Astrocyte (in vitro differentiated cells and primary cell): ENCODE data around the gene SAMSN1. TPM values are rescaled to one million over a fixed set of nuclear protein-coding genes. Genes with fewer than 3 reads are reported as not detected.

Source experiments
- DNase-seq: peaks from one replicate; pipeline ENCODE4 v3.0.0-alpha.2; 2010; ENCODE audit warnings: low read depth
- FAIRE-seq: peaks from 2 replicates; lab custom pipeline; 2011; peaks lifted over from hg19 to GRCh38; lab: Jason Lieb, UNC
- H2AFZ ChIP-seq: 2 replicates; pipeline ENCODE4 v1.6.0; 2012; ENCODE audit warnings: low read depth, low read length, inconsistent platforms
- H3K27ac ChIP-seq: 2 replicates; pipeline ENCODE4 v1.5.1; 2011; ENCODE audit warnings: low read depth, low read length, inconsistent platforms
- H3K27me3 ChIP-seq: 2 replicates; pipeline ENCODE4 v1.6.0; 2011; ENCODE audit warnings: low read length, inconsistent platforms; ENCODE audit not compliant: insufficient read depth
- H3K36me3 ChIP-seq: 2 replicates; pipeline ENCODE4 v1.5.1; 2011; ENCODE audit warnings: low read length, inconsistent platforms; ENCODE audit not compliant: insufficient read depth
- H3K4me1 ChIP-seq: 2 replicates; pipeline ENCODE4 v1.5.1; 2011; ENCODE audit warnings: low read length, inconsistent platforms; ENCODE audit not compliant: insufficient read depth
- H3K4me2 ChIP-seq: 2 replicates; pipeline ENCODE4 v1.6.0; 2012; ENCODE audit warnings: low read length, inconsistent platforms
- H3K4me3 ChIP-seq: 2 replicates; pipeline ENCODE4 v1.5.1; 2011; ENCODE audit warnings: low read depth, mild to moderate bottlenecking, low read length, inconsistent platforms; ENCODE audit not compliant: insufficient read depth
- H3K79me2 ChIP-seq: 2 replicates; pipeline ENCODE4 v1.6.0; 2012; ENCODE audit warnings: mild to moderate bottlenecking, low read length, inconsistent platforms; ENCODE audit not compliant: insufficient read depth
- H3K9ac ChIP-seq: 2 replicates; pipeline ENCODE4 v1.6.0; 2012; ENCODE audit warnings: mild to moderate bottlenecking, low read length, inconsistent platforms
- H3K9me3 ChIP-seq: 2 replicates; pipeline ENCODE4 v1.5.1; 2012; ENCODE audit warnings: low read depth, mild to moderate bottlenecking, low read length, inconsistent platforms; ENCODE audit not compliant: insufficient read depth
- H4K20me1 ChIP-seq: 2 replicates; pipeline ENCODE4 v1.6.0; 2012; ENCODE audit warnings: low read length, inconsistent platforms; ENCODE audit not compliant: insufficient read depth
- H3K27ac Mint-ChIP-seq: one replicate; pipeline ENCODE4 v1.8.0; 2021; ENCODE audit warnings: mild to moderate bottlenecking, mixed read lengths; ENCODE audit not compliant: unreplicated experiment
- H3K27me3 Mint-ChIP-seq: one replicate; pipeline ENCODE4 v1.8.0; 2021; ENCODE audit warnings: low read depth, mixed read lengths; ENCODE audit not compliant: unreplicated experiment
- H3K36me3 Mint-ChIP-seq: one replicate; pipeline ENCODE4 v1.8.0; 2021; ENCODE audit warnings: low read depth, mixed read lengths; ENCODE audit not compliant: unreplicated experiment
- H3K4me1 Mint-ChIP-seq: one replicate; pipeline ENCODE4 v1.8.0; 2021; ENCODE audit warnings: low read depth, mixed read lengths; ENCODE audit not compliant: unreplicated experiment
- H3K4me3 Mint-ChIP-seq: one replicate; pipeline ENCODE4 v1.8.0; 2021; ENCODE audit warnings: mild to moderate bottlenecking, moderate library complexity, mixed read lengths; ENCODE audit not compliant: unreplicated experiment
- H3K9me3 Mint-ChIP-seq: one replicate; pipeline ENCODE4 v1.8.0; 2021; ENCODE audit warnings: mild to moderate bottlenecking, mixed read lengths; ENCODE audit not compliant: unreplicated experiment
- CTCF ChIP-seq: IDR thresholded peaks from 2 replicates; pipeline ENCODE4 v1.5.1; 2011; ENCODE audit warnings: low read depth, mild to moderate bottlenecking, inconsistent platforms, low read length, moderate library complexity; ENCODE audit not compliant: insufficient read depth
- EZH2 ChIP-seq: IDR thresholded peaks from 2 replicates; pipeline ENCODE4 v1.6.1; 2012; ENCODE audit warnings: mild to moderate bottlenecking, low read length, inconsistent platforms; ENCODE audit not compliant: insufficient read depth
- total RNA-seq: library from RNA; stranded (reverse); gene quantifications from 2 replicates; pipeline ENCODE4 v1.2.1, GENCODE V29; 2021

Gene SAMSN1
- total RNA-seq, 1 donor from 2014 or later = 0.09 TPM

- no peak overlapping the region for H2AFZ ChIP-seq
- H3K9ac ChIP-seq = no peak overlapping the region
- H3K36me3 Mint-ChIP-seq = no peaks in the 10 kb centered on the region
- no peaks in the 10 kb centered on the region for H3K4me1 Mint-ChIP-seq
- no peak overlapping the region for H3K4me2 ChIP-seq
- H3K27ac ChIP-seq = no peak overlapping the region
- H3K27ac Mint-ChIP-seq = no peak overlapping the region
- no peaks in the 10 kb centered on the region for H3K27me3 ChIP-seq
- H3K79me2 ChIP-seq = no peaks in the 10 kb centered on the region
- no peak for DNase-seq
- no peak for TF ChIP-seq CTCF
- TF ChIP-seq EZH2 = no peak
- no peaks in the 10 kb centered on the region for H3K36me3 ChIP-seq
- H3K9me3 Mint-ChIP-seq = no peaks in the 10 kb centered on the region
- H3K4me3 Mint-ChIP-seq = no peak overlapping the region
- no peaks in the 10 kb centered on the region for H4K20me1 ChIP-seq
- H3K27me3 Mint-ChIP-seq = no peaks in the 10 kb centered on the region
- no peaks in the 10 kb centered on the region for H3K9me3 ChIP-seq
- FAIRE-seq = no peak
- H3K4me1 ChIP-seq = no peaks in the 10 kb centered on the region
- H3K4me3 ChIP-seq = no peak overlapping the region
These were observed 23.8 kb upstream of the SAMSN1 start for GRCh38 chr21:14569868-14570267.

- Histone ChIP-seq H3K4me1 (no peaks in the 10 kb centered on the region), H3K27ac (no peak overlapping the region), H3K4me3 (no peak overlapping the region), H3K36me3 (no peaks in the 10 kb centered on the region), H4K20me1 (no peaks in the 10 kb centered on the region), H3K9ac (no peak overlapping the region), H2AFZ (no peak overlapping the region), H3K9me3 (no peaks in the 10 kb centered on the region), H3K79me2 (no peaks in the 10 kb centered on the region), H3K4me2 (no peak overlapping the region), H3K27me3 (no peaks in the 10 kb centered on the region)
- Mint-ChIP-seq H3K4me3 (no peak overlapping the region), H3K36me3 (no peaks in the 10 kb centered on the region), H3K4me1 (no peaks in the 10 kb centered on the region), H3K9me3 (no peaks in the 10 kb centered on the region), H3K27me3 (no peaks in the 10 kb centered on the region), H3K27ac (no peak overlapping the region)
- TF ChIP-seq EZH2 (no peak), CTCF (no peak)
- FAIRE-seq (no peak), DNase-seq (no peak)
These were observed 23.0 kb upstream of the SAMSN1 start for GRCh38 chr21:14569026-14569621.
